NCI-H82 (cell line): ENCODE measurements around the gene ATP2A2.
A peak's percentile ranks its signal among the peaks of the same experiment; 100 is the strongest.

ENCODE experiments used
- DNase-seq: peaks from one replicate; lab custom pipeline; 2025; lab: John Stamatoyannopoulos, UW

The ATP2A2 gene

GRCh38 chr12:110343114-110343513 lies 62.1 kb downstream of the ATP2A2 start:
- DNase-seq: peak; percentile 35

- no peak for DNase-seq
Measured at GRCh38 chr12:110343736-110344555, 62.9 kb downstream of the ATP2A2 start.

- DNase-seq: no peak
Measured at GRCh38 chr12:110344657-110345056, 63.6 kb downstream of the ATP2A2 start.

- no peak for DNase-seq
Measured at GRCh38 chr12:110345176-110345661, 64.2 kb downstream of the ATP2A2 start.

GRCh38 chr12:110345963-110346362 lies 64.9 kb downstream of the ATP2A2 start:
- DNase-seq: no peak

- DNase-seq: no peak
Measured at GRCh38 chr12:110347767-110348166, 66.7 kb downstream of the ATP2A2 start.

- DNase-seq: no peak
Measured at GRCh38 chr12:110348431-110349059, 67.5 kb downstream of the ATP2A2 start.

- no peak for DNase-seq
Measured at GRCh38 chr12:110349096-110349495, 68.0 kb downstream of the ATP2A2 start.

- DNase-seq: peak; percentile 41
Measured at GRCh38 chr12:110349514-110350151, 68.6 kb downstream of the ATP2A2 start.

- no peak for DNase-seq
Measured at GRCh38 chr12:110351119-110351518, 70.1 kb downstream of the ATP2A2 start.

- no peak for DNase-seq
Measured at GRCh38 chr12:110352401-110352800, 71.4 kb downstream of the ATP2A2 start.

GRCh38 chr12:110353211-110353965 lies 72.3 kb downstream of the ATP2A2 start:
- DNase-seq: peak; percentile 50

- DNase-seq: peak; percentile 53
Measured at GRCh38 chr12:110354172-110354780, 73.2 kb downstream of the ATP2A2 start.

- peak; percentile 77 for DNase-seq
Measured at GRCh38 chr12:110355073-110355472, 74.0 kb downstream of the ATP2A2 start.

GRCh38 chr12:110358384-110359097 lies 77.5 kb downstream of the ATP2A2 start:
- DNase-seq: peak; percentile 23

- no peak for DNase-seq
Measured at GRCh38 chr12:110361216-110361615, 80.2 kb downstream of the ATP2A2 start.

GRCh38 chr12:110365489-110366320 lies 84.7 kb downstream of the ATP2A2 start:
- no peak for DNase-seq

- DNase-seq: peak; percentile 49
Measured at GRCh38 chr12:110366321-110367142, 85.5 kb downstream of the ATP2A2 start.
